GM15510 (cell line): ENCODE measurements around the gene PRKCSH.

Source experiments
- POLR2A ChIP-seq: IDR thresholded peaks from 3 replicates; pipeline ENCODE4 v1.6.1; 2011; ENCODE audit warnings: borderline replicate concordance; ENCODE audit not compliant: insufficient read length; ENCODE audit errors: extremely low read depth

PRKCSH gene

GRCh38 chr19:11453468-11454341 is 18.3 kb downstream of the PRKCSH start:
- TF ChIP-seq POLR2A = no peak

- no peak for TF ChIP-seq POLR2A
Measured at GRCh38 chr19:11456659-11457058, 21.2 kb downstream of the PRKCSH start.

DNA sequence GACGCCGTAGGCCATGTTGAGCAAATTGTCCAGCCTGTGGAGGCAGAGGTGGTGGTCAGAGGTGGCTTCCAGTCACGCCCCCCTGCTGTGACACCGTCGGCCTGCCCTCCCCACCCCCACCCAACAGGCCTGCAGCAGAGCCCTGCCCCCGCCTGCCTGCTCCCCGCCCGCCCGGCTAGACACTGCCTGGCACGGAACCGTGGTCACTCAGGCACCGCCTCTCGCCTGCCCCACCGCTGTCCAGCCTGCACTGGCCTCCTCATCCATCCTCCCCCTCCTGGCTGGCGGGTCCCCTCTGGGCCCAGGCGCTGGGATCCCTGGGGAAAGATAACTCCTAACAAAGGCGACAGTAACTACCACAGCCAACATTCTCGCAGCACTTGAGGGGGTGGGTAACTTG is 21.7 kb downstream of the PRKCSH start:
- TF ChIP-seq POLR2A = no peak

DNA sequence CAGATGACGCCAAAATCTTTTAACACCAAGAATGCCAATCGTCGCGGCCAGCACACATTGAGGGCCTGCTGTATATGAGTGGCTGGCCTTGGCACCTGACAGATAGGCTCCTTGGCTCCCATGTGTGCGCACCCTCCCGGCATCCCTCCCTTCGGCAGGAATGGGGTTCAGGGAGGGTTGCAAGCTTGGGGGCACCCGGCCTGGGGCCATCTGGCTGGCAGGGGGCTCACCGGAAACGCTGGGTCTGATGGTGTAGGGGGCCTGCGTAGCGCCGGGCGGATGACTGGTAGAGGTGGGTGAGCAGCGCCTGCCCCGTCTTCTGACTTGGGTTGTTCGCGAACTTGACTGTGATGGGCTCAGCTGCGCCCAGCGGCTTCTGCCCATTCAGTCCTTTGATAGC is 22.4 kb downstream of the PRKCSH start:
- TF ChIP-seq POLR2A = no peak

DNA sequence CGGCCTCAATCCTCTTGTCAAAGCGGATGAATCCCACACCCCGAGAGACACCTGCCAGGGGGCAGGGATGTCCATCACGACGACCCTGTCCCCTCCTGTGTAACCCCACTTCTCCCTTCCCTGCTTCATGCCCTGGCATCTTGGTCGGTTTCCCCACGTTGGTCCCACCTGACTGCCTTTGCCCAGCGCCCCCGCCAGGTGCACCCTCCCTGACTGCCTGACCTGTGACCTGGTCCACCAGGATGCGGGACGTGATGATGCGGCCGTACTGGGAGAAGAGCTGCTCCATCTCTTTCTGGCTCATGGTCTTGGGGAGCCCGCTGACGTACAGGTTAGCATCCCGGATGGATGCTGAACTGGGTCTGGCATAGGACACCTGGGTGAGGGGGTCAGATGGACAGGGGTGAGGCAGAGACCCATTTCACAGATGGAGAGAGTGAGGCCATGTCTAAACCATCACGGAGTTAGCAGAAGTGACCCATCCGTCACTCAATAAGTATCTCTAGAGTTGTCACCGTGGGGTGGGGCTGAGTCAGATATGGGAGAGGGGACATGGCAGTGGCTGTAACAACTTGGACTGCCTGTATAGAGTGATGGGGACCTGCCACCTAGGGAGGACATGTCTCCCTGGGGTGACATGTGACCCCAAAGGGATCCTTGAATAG is 22.9 kb downstream of the PRKCSH start:
- no peak for TF ChIP-seq POLR2A

DNA sequence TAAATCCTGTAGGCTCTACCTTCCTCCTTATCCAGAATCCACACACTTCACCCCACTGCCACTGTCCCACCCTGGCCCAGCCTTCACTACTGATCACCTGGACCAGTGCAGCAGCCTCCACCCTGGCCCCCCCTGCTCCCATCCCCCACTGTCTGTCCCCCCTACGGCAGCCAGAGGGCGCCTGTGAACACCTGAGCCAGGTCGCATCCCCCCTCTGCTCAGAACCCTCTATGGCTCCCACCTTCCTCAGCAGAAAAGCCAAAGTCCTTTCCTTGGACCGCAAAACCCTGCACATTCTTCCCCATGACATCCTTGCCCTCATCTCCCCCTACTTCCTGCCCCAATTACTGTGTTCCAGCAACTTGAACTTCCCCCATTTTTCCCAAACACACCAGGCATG is 24.8 kb downstream of the PRKCSH start:
- no peak for TF ChIP-seq POLR2A

GRCh38 chr19:11461453-11461852 is 26.0 kb downstream of the PRKCSH start:
- TF ChIP-seq POLR2A = no peak

GRCh38 chr19:11463391-11463790 is 28.0 kb downstream of the PRKCSH start:
- no peak for TF ChIP-seq POLR2A

GRCh38 chr19:11464333-11465265 is 29.2 kb downstream of the PRKCSH start:
- TF ChIP-seq POLR2A = no peak

DNA sequence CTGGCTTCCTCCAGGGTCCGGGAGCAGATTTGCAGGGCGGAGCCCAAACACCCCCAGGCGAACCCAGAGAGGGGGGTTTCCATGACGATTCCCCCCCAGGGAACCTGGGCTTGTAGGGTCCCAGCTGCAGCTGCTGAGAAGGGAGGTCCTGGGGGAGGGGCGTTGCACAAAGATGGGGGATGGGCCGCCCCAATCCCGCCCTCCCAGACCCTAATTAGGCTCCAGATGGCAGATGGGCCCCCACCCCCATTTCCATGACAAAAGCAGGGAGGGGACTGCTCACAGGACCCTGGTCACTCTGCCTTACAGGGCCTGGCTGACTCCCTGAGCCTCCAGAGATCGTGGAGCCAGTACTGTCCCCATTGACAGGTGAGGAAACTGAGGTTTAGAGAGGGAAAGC is 30.2 kb downstream of the PRKCSH start:
- no peak for TF ChIP-seq POLR2A

DNA sequence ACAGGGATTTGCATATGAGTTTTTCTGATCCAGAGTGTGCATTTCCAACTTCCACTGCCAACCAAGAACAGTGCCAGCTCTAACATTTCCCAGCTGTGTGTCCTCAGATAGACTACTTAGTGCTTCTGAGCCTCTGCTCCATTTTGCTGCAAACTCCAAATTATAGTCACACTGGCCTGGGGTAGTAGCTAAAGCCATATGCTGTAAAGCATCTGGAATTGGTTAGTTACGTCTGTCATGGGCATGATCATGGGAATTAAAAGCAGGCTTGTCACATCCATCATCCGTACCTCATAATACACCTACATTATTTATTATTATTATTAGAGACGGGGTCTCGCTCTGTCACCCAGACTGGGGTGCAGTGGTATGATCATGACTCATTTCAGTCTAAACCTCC is 38.3 kb downstream of the PRKCSH start:
- no peak for TF ChIP-seq POLR2A

- TF ChIP-seq POLR2A = no peak
Measured at GRCh38 chr19:11475861-11476260, 40.4 kb downstream of the PRKCSH start.

DNA sequence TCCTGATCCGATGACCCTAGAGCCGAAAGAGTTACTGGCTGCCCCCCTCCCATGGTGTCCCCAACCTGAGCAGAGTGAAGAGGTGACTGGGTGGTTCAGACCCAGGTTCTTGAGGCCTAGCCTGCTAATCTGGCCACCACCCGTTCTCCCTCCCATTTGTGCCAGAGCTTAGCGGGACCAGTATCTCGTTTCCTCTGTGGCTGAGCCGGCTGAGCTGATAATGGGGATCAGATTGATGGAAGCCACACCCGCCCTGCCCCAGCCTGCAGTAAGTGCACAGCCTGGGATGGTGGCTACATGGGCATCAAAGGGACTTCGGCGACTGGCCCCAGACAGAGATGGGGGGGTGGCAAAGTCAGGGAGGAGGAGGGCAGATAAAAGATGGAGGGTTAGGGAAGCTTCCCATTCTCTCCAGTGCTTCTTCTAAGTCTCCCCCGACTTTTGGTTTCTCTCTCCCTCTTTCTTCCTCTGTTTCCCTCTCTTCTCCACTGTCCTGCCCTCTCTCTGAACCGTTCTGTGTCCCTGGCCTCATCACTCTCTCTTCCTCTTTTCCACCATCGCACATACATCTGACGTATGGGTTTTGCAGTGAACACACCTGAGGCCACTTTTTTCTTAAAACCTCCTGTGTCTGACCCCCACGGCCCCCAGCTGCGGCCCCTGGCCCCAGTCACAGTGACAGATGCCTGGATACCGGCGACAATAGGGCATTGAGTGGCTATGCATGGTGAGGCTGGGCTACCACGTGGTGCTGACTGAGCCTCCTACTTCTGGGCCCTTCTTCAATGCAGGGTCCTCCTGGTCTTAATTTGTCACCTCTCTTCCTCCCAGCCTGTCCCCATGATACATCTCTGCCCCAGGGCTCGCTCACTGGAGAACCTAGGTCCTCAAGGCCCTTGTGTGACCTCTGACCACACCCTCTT is 43.0 kb downstream of the PRKCSH start:
- TF ChIP-seq POLR2A = no peak
